Breast epithelium (tissue), 3 donors: ENCODE data around the gene GNAQ.

Experiments used
- CTCF ChIP-seq, 3 donors: fragments of 450-650 bp; IDR thresholded peaks; one replicate each; pipeline ENCODE4 v1.5.1; 2016 to 2017; ENCODE audit warnings: antibody characterized with exemption in 3 of 3, mild to moderate bottlenecking in 3 of 3, moderate library complexity in 3 of 3
- POLR2A ChIP-seq: fragments of 450-650 bp; IDR thresholded peaks from one replicate; pipeline ENCODE4 v1.6.1; 2016; ENCODE audit warnings: antibody characterized with exemption, mild to moderate bottlenecking, moderate library complexity
- POLR2AphosphoS5 ChIP-seq, 3 donors: sonication (generic); formaldehyde crosslinking; IDR thresholded peaks; one replicate each; pipeline ENCODE4 v1.6.1; 2017; ENCODE audit warnings: antibody characterized with exemption in 3 of 3

GRCh38 chr9:77833561-77834429 is 197.8 kb downstream of the GNAQ start:
- TF ChIP-seq CTCF (IDR thresholded peaks at IDR 0.05) (no peak), POLR2AphosphoS5 (IDR thresholded peaks at IDR 0.05) (no peak), POLR2A (no peak)
